Measurements from ENCODE around the gene ZBTB47.

- TF ChIP-seq EZH2 (IDR thresholded peaks at IDR 0.05; ENCODE audit: insufficient read depth, poor library complexity, severe bottlenecking) (no peak), EZH2phosphoT487 (IDR thresholded peaks at IDR 0.05; ENCODE audit: insufficient read depth, low read depth) (no peak)
Measured at GRCh38 chr3:42651248-42652091, 2.0 kb upstream of the ZBTB47 start.

Measured in GM23248 (cell line).